ENCODE data around the gene KCNH3. TPM values are rescaled to one million over a fixed set of nuclear protein-coding genes. Genes with fewer than 3 reads are reported as not detected.

Gene KCNH3
- total and polyA plus RNA-seq, 2 of the 8 experiments (the other 6 are each of a cell fraction or from before 2014, with no cell fraction given) = 0.24 to 0.50 TPM

GRCh38 chr12:49545815-49546214 lies 7.0 kb downstream of the KCNH3 start:
- H2BK120ac ChIP-seq (replicated peaks; ENCODE audit: low read depth, low read length) = no peak overlapping the region
- no peak overlapping the region for H3K4me2 ChIP-seq (ENCODE audit: insufficient read depth in 1 of 2, low read depth in 2 of 2, low read length in 2 of 2)
- H3K23me2 ChIP-seq (ENCODE audit: low read depth, low read length) = peaks cover 14% of the 10 kb centered on the region
- H4K91ac ChIP-seq (replicated peaks; ENCODE audit: insufficient read length, low read length) = no peak overlapping the region
- H3K27ac ChIP-seq (ENCODE audit: low read depth, low read length) = no peak overlapping the region
- peaks cover 3 to 7% of the 10 kb centered on the region in 2 experiments for H4K20me1 ChIP-seq (replicated peaks in 1 of 2; ENCODE audit: control insufficient read depth in 1 of 2, insufficient read depth in 2 of 2, low read length in 2 of 2)
- H3K18ac ChIP-seq (ENCODE audit: extremely low read depth, low read length) = no peak overlapping the region
- no peak overlapping the region for H2BK15ac ChIP-seq (ENCODE audit: low read length)
- no peak overlapping the region for H3K14ac ChIP-seq (ENCODE audit: insufficient read length)
- peaks cover 0 to 29% (median 19%) of the 10 kb centered on the region in 4 experiments; a peak in 6 of 7 replicates for H3K4me1 ChIP-seq (replicated peaks in 1 of 4; ENCODE audit: control insufficient read depth in 3 of 4, insufficient read depth in 4 of 4, low read length in 3 of 4)
- peaks cover 31 to 98% (median 92%) of the 10 kb centered on the region in 4 experiments for H3K27me3 ChIP-seq (replicated peaks in 1 of 4; ENCODE audit: control insufficient read depth in 3 of 4, extremely low read depth in 1 of 4, insufficient read depth in 3 of 4, low read length in 3 of 4)
- 94% methylated on average over 4 of the region's 4 CpGs; no CpG with 5 or more reads in 1 of the 2 experiments for WGBS, 2 experiments (ENCODE audit: extremely low coverage in 1 of 2, insufficient coverage in 1 of 2, insufficient read length in 1 of 2, insufficient replicate concordance in 2 of 2, low coverage in 1 of 2, low lambda C conversion rate in 2 of 2, missing lambda C conversion rate in 1 of 2)
- no peak for FAIRE-seq
- H3K79me1 ChIP-seq (ENCODE audit: low read depth, low read length) = no peaks in the 10 kb centered on the region
- H3K9me3 ChIP-seq (ENCODE audit: insufficient read depth in 2 of 2, low read depth in 1 of 2, low read length in 1 of 2) = no peaks in the 10 kb centered on the region
- H3K9ac ChIP-seq (replicated peaks in 1 of 4; ENCODE audit: extremely low read depth in 1 of 4, low read depth in 3 of 4, low read length in 3 of 4) = no peak overlapping the region
- ChIA-PET CTCF (ENCODE audit: partially characterized antibody) (interaction anchor here (0.7 to 3.8 kb wide), 11 partner anchors 9 to 252 kb away, joined by 3 to 23 read pairs (median 5); partner anchors contain the start of gene DNAJC22), POLR2A (ENCODE audit: partially characterized antibody) (interaction anchor here (1.4 to 3.1 kb wide), 2 partner anchors 8 to 22 kb away, joined by 3 to 12 read pairs; partner anchors contain the start of gene MCRS1)
- H3K56ac ChIP-seq (replicated peaks; ENCODE audit: insufficient read length, low read depth, low read length) = no peak overlapping the region
- no peak overlapping the region for H2BK5ac ChIP-seq (ENCODE audit: low read depth, low read length)
- no peak overlapping the region for H2AK5ac ChIP-seq (ENCODE audit: low read depth, low read length)
- H2BK12ac ChIP-seq (ENCODE audit: low read depth, low read length) = no peak overlapping the region
- no peak overlapping the region for H3K4me3 ChIP-seq (ENCODE audit: extremely low read depth in 1 of 4, insufficient read depth in 2 of 4, low read depth in 3 of 4, low read length in 4 of 4)
- no peak overlapping the region for H4K8ac ChIP-seq (ENCODE audit: extremely low read depth, insufficient read depth, low read length)
- H2BK20ac ChIP-seq (ENCODE audit: low read length) = no peak overlapping the region
- no peak for DNase-seq (ENCODE audit: low read depth in 1 of 2, low spot score in 2 of 2)
- no peak overlapping the region for H3K4ac ChIP-seq (replicated peaks; ENCODE audit: insufficient read length, low read depth, low read length)
- no peaks in the 10 kb centered on the region for H3K79me2 ChIP-seq (ENCODE audit: control insufficient read depth in 1 of 2, insufficient read depth in 2 of 2, low read length in 2 of 2)
- H2AFZ ChIP-seq (ENCODE audit: low read length) = no peak overlapping the region
- no peak overlapping the region for H3K23ac ChIP-seq (ENCODE audit: insufficient read length)
- TF ChIP-seq TAF7 (optimal IDR thresholded peaks at IDR 0.05; ENCODE audit: borderline replicate concordance, low read depth, low read length) (no peak), SUZ12 (IDR thresholded peaks at IDR 0.05; ENCODE audit: low read length) (no peak), SP1 (IDR thresholded peaks at IDR 0.05; ENCODE audit: low read depth, low read length) (no peak), RFX5 (IDR thresholded peaks at IDR 0.05; ENCODE audit: borderline replicate concordance, low read depth, low read length) (no peak), PHF8 (conservative IDR thresholded peaks at IDR 0.05; ENCODE audit: low read depth, low read length) (no peak), CEBPB (IDR thresholded peaks at IDR 0.05; ENCODE audit: low read depth, low read length) (no peak), KDM1A (IDR thresholded peaks at IDR 0.05; ENCODE audit: borderline replicate concordance, low read length) (no peak), CHD2 (IDR thresholded peaks at IDR 0.05; ENCODE audit: low read length) (no peak), RNF2 (IDR thresholded peaks at IDR 0.05; ENCODE audit: borderline replicate concordance, low read depth, low read length, missing control alignments, poor library complexity, severe bottlenecking) (no peak)
- H4K5ac ChIP-seq (ENCODE audit: insufficient read length, low read depth, low read length) = no peak overlapping the region
- no peaks in the 10 kb centered on the region for H3K36me3 ChIP-seq (ENCODE audit: control insufficient read depth in 2 of 4, insufficient read depth in 4 of 4, low read length in 3 of 4)

Measured in H1 (cell line).